ENCODE measurements around the gene RPP40. TPM values are rescaled to one million over a fixed set of nuclear protein-coding genes. Genes with fewer than 3 reads are reported as not detected.
"Not testable (repeated sequence)": the region's sequence is repeated elsewhere in the genome, so short reads cannot be mapped to it uniquely, and the experiment has no call there.

The RPP40 gene
- 10 to 100 TPM; 11.6 to 12.5 (median 12.1) TPM for polyA plus RNA-seq (ENCODE audit: insufficient read length in 4 of 4)

- DNase-seq (ENCODE audit: low read depth in 4 of 4, low spot score in 3 of 4) = peak; percentile 89 to 97 (median 91)
Observed at GRCh38 chr6:5003604-5004372, at the start of gene RPP40. TSS of gene RPP40 (minus strand) at chr6:5004037. CDS start at chr6:5004002, 35 bp downstream.

- DNase-seq (ENCODE audit: low read depth in 4 of 4, low spot score in 3 of 4) = no peak
Observed at GRCh38 chr6:5053038-5053437, 49.2 kb upstream of the RPP40 start.

GRCh38 chr6:5051394-5051793 lies 47.6 kb upstream of the RPP40 start:
- DNase-seq (ENCODE audit: low read depth in 4 of 4, low spot score in 3 of 4) = no peak

- DNase-seq (ENCODE audit: low read depth in 4 of 4, low spot score in 3 of 4) = no peak
Observed at GRCh38 chr6:5050009-5050408, 46.2 kb upstream of the RPP40 start.

- no peak for DNase-seq (ENCODE audit: low read depth in 4 of 4, low spot score in 3 of 4)
Observed at GRCh38 chr6:5046430-5046829, 42.6 kb upstream of the RPP40 start.

GRCh38 chr6:5045416-5045815 lies 41.6 kb upstream of the RPP40 start:
- no peak for DNase-seq (ENCODE audit: low read depth in 4 of 4, low spot score in 3 of 4)

GRCh38 chr6:5044866-5045265 lies 41.0 kb upstream of the RPP40 start:
- no peak for DNase-seq (ENCODE audit: low read depth in 4 of 4, low spot score in 3 of 4)

- no peak for DNase-seq (ENCODE audit: low read depth in 4 of 4, low spot score in 3 of 4)
Observed at GRCh38 chr6:5042436-5042835, 38.6 kb upstream of the RPP40 start.

GRCh38 chr6:5041955-5042354 lies 38.1 kb upstream of the RPP40 start:
- no peak for DNase-seq (ENCODE audit: low read depth in 4 of 4, low spot score in 3 of 4)

GRCh38 chr6:5036269-5036668 lies 32.4 kb upstream of the RPP40 start:
- DNase-seq (ENCODE audit: low read depth in 4 of 4, low spot score in 3 of 4) = no peak

GRCh38 chr6:5034736-5035135 lies 30.9 kb upstream of the RPP40 start:
- DNase-seq (ENCODE audit: low read depth in 4 of 4, low spot score in 3 of 4) = no peak

GRCh38 chr6:5034328-5034727 lies 30.5 kb upstream of the RPP40 start:
- DNase-seq (ENCODE audit: low read depth in 4 of 4, low spot score in 3 of 4) = no peak

GRCh38 chr6:5033214-5033904 lies 29.5 kb upstream of the RPP40 start:
- DNase-seq (ENCODE audit: low read depth in 4 of 4, low spot score in 3 of 4) = not testable (repeated sequence)

- not testable (repeated sequence) for DNase-seq (ENCODE audit: low read depth in 4 of 4, low spot score in 3 of 4)
Observed at GRCh38 chr6:5032706-5033105, 28.9 kb upstream of the RPP40 start.

GRCh38 chr6:5031150-5031549 lies 27.3 kb upstream of the RPP40 start:
- no peak for DNase-seq (ENCODE audit: low read depth in 4 of 4, low spot score in 3 of 4)

- peak; percentile 64 to 79 (median 74) for DNase-seq (ENCODE audit: low read depth in 4 of 4, low spot score in 3 of 4)
Observed at GRCh38 chr6:5030596-5031136, 26.8 kb upstream of the RPP40 start.

- no peak for DNase-seq (ENCODE audit: low read depth in 4 of 4, low spot score in 3 of 4)
Observed at GRCh38 chr6:5029609-5030008, 25.8 kb upstream of the RPP40 start.

- no peak for DNase-seq (ENCODE audit: low read depth in 4 of 4, low spot score in 3 of 4)
Observed at GRCh38 chr6:5028921-5029320, 25.1 kb upstream of the RPP40 start.

- DNase-seq (ENCODE audit: low read depth in 4 of 4, low spot score in 3 of 4) = no peak
Observed at GRCh38 chr6:5028301-5028700, 24.5 kb upstream of the RPP40 start.

GRCh38 chr6:5025911-5026819 lies 22.3 kb upstream of the RPP40 start:
- peak; percentile 67 to 80 (median 71) for DNase-seq (ENCODE audit: low read depth in 4 of 4, low spot score in 3 of 4)

GRCh38 chr6:5023923-5024322 lies 20.1 kb upstream of the RPP40 start:
- no peak for DNase-seq (ENCODE audit: low read depth in 4 of 4, low spot score in 3 of 4)

All from right renal pelvis (tissue), 4 donors.